Neuronal stem cell (in vitro differentiated cells): ENCODE measurements around the gene BPHL.

Experiments
- DNase-seq: peaks from one replicate; pipeline ENCODE4 v3.0.0-alpha.2; 2013; ENCODE audit warnings: low spot score
- H2AFZ ChIP-seq: one replicate; pipeline ENCODE4 v1.6.1; 2013; ENCODE audit warnings: mild to moderate bottlenecking, low read length, inconsistent platforms
- H2AK5ac ChIP-seq: 2 replicates; pipeline ENCODE4 v1.6.1; 2013; ENCODE audit warnings: low read depth, mild to moderate bottlenecking, inconsistent platforms, low read length, moderate library complexity, mixed read lengths
- H2BK120ac ChIP-seq: 2 replicates; pipeline ENCODE4 v1.6.1; 2013; ENCODE audit warnings: low read depth, mild to moderate bottlenecking, inconsistent platforms, low read length, moderate library complexity, mixed read lengths
- H2BK12ac ChIP-seq: one replicate; pipeline ENCODE4 v1.6.1; 2013; ENCODE audit warnings: low read length, inconsistent platforms
- H2BK15ac ChIP-seq: 2 replicates; pipeline ENCODE4 v1.6.1; 2013; ENCODE audit warnings: mild to moderate bottlenecking, low read length, inconsistent platforms, mixed read lengths
- H2BK5ac ChIP-seq: one replicate; pipeline ENCODE4 v1.6.1; 2013; ENCODE audit warnings: inconsistent platforms, mild to moderate bottlenecking, low read length, moderate library complexity
- H3K14ac ChIP-seq: one replicate; pipeline ENCODE4 v1.6.1; 2013; ENCODE audit warnings: low read length, inconsistent platforms
- H3K18ac ChIP-seq: 2 replicates; pipeline ENCODE4 v1.6.1; 2013; ENCODE audit warnings: low read length, inconsistent platforms
- H3K23ac ChIP-seq: 2 replicates; pipeline ENCODE4 v1.6.1; 2013; ENCODE audit warnings: low read depth, mild to moderate bottlenecking, mixed read lengths, low read length, inconsistent platforms; ENCODE audit not compliant: poor library complexity
- H3K27ac ChIP-seq: replicated peaks from 3 replicates; pipeline ENCODE4 v1.5.1; 2013; ENCODE audit warnings: low read length, inconsistent platforms
- H3K27me3 ChIP-seq, 3 experiments: 2 replicates each; pipeline ENCODE4 v1.6.1; 2013; ENCODE audit warnings: low read length in 3 of 3, mild to moderate bottlenecking in 2 of 3, inconsistent platforms in 1 of 3, low read depth in 1 of 3, mixed read lengths in 1 of 3, moderate library complexity in 1 of 3; ENCODE audit not compliant: control insufficient read depth in 3 of 3, insufficient read depth in 3 of 3
- H3K36me3 ChIP-seq, 2 donors: replicated peaks in 1 of 2; 2 replicates each; pipeline ENCODE4 v1.6.1; 2013; ENCODE audit warnings: low read length in 2 of 2; ENCODE audit not compliant: control insufficient read depth in 2 of 2, insufficient read depth in 2 of 2
- H3K4ac ChIP-seq: 2 replicates; pipeline ENCODE4 v1.6.1; 2013; ENCODE audit warnings: inconsistent platforms, mild to moderate bottlenecking, low read length, moderate library complexity
- H3K4me1 ChIP-seq, 2 donors: 1 replicate in 1 of 2; 2 replicates in 1 of 2; pipeline ENCODE4 v1.6.1; 2013; ENCODE audit warnings: low read length in 2 of 2, low read depth in 1 of 2; ENCODE audit not compliant: control insufficient read depth in 2 of 2, insufficient read depth in 1 of 2
- H3K4me2 ChIP-seq: one replicate; pipeline ENCODE4 v1.6.1; 2013; ENCODE audit warnings: mild to moderate bottlenecking, low read length, inconsistent platforms; ENCODE audit not compliant: insufficient read depth, poor library complexity, severe bottlenecking
- H3K4me3 ChIP-seq, 2 donors: 2 replicates each; pipeline ENCODE4 v1.5.1; 2013; ENCODE audit warnings: low read length in 2 of 2, mild to moderate bottlenecking in 2 of 2, inconsistent platforms in 1 of 2, moderate library complexity in 1 of 2
- H3K79me1 ChIP-seq: one replicate; pipeline ENCODE4 v1.6.1; 2013; ENCODE audit warnings: low read depth, mild to moderate bottlenecking, inconsistent platforms, low read length, moderate library complexity
- H3K9ac ChIP-seq: one replicate; pipeline ENCODE4 v1.6.1; 2013; ENCODE audit warnings: mild to moderate bottlenecking, low read depth, low read length, inconsistent platforms; ENCODE audit not compliant: poor library complexity
- H3K9me3 ChIP-seq, 2 donors: replicated peaks in 1 of 2; 2 replicates each; pipeline versions ENCODE3 to v1.6.1; 2013; ENCODE audit warnings: low read length in 2 of 2, mild to moderate bottlenecking in 2 of 2, inconsistent platforms in 1 of 2, low read depth in 1 of 2, mixed read lengths in 1 of 2, moderate library complexity in 1 of 2; ENCODE audit not compliant: control insufficient read depth in 2 of 2, insufficient read depth in 1 of 2
- H4K8ac ChIP-seq: one replicate; pipeline ENCODE4 v1.6.1; 2013; ENCODE audit warnings: low read depth, mild to moderate bottlenecking, inconsistent platforms, low read length, moderate library complexity
- H4K91ac ChIP-seq: one replicate; pipeline ENCODE4 v1.6.1; 2013; ENCODE audit warnings: low read length, low read depth, mild to moderate bottlenecking, inconsistent platforms; ENCODE audit not compliant: poor library complexity
- WGBS, 2 donors: extraction: QIAGEN DNeasy Blood & Tissue Kit; methylation state at CpG; one replicate each; pipeline ENCODE4 v1.1.7; 2013; ENCODE audit warnings: missing lambda C conversion rate in 2 of 2, mixed read lengths in 1 of 2; ENCODE audit not compliant: insufficient read length in 2 of 2, insufficient replicate concordance in 1 of 2; ENCODE audit errors: extremely low coverage in 2 of 2; 5-methylcytosine and 5-hydroxymethylcytosine counted together

BPHL gene

GRCh38 chr6:3133515-3133914 is 15.0 kb downstream of the BPHL start:
- H2AFZ ChIP-seq: no peak overlapping the region
- H4K8ac ChIP-seq: no peak overlapping the region
- DNase-seq: no peak
- H3K27ac ChIP-seq: no peak overlapping the region
- H3K4me3 ChIP-seq: no peak overlapping the region
- no peaks in the 10 kb centered on the region for H3K9me3 ChIP-seq
- no peak overlapping the region for H2BK12ac ChIP-seq
- no CpG with 5 or more reads among the region's 9 CpGs for WGBS, 2 donors
- no peak overlapping the region for H3K14ac ChIP-seq
- no peak overlapping the region for H2BK15ac ChIP-seq
- peaks cover 2% of the 10 kb centered on the region for H3K79me1 ChIP-seq
- H3K36me3 ChIP-seq: peaks cover 51 to 99% of the 10 kb centered on the region in 2 donors
- H3K9ac ChIP-seq: no peak overlapping the region
- no peaks in the 10 kb centered on the region for H3K27me3 ChIP-seq
- no peak overlapping the region for H2BK5ac ChIP-seq
- H2BK120ac ChIP-seq: no peak overlapping the region
- H3K4me2 ChIP-seq: no peak overlapping the region
- no peak overlapping the region for H3K18ac ChIP-seq
- H4K91ac ChIP-seq: no peak overlapping the region
- H3K23ac ChIP-seq: no peak overlapping the region
- no peaks in the 10 kb centered on the region for H3K4me1 ChIP-seq
- H3K4ac ChIP-seq: no peak overlapping the region
- no peak overlapping the region for H2AK5ac ChIP-seq

GRCh38 chr6:3135668-3136291 is 17.3 kb downstream of the BPHL start:
- H3K9me3 ChIP-seq: no peaks in the 10 kb centered on the region
- no peak overlapping the region for H3K9ac ChIP-seq
- no peak overlapping the region for H2BK15ac ChIP-seq
- no peak overlapping the region for H2BK5ac ChIP-seq
- no peak overlapping the region for H4K91ac ChIP-seq
- no peaks in the 10 kb centered on the region for H3K4me1 ChIP-seq
- peaks cover 49 to 99% of the 10 kb centered on the region in 2 donors for H3K36me3 ChIP-seq
- DNase-seq: no peak
- no peak overlapping the region for H2BK12ac ChIP-seq
- no peak overlapping the region for H3K14ac ChIP-seq
- H3K4me3 ChIP-seq: no peak overlapping the region
- H2BK120ac ChIP-seq: no peak overlapping the region
- no peak overlapping the region for H3K23ac ChIP-seq
- peaks cover 2% of the 10 kb centered on the region for H3K79me1 ChIP-seq
- no peak overlapping the region for H2AK5ac ChIP-seq
- no peak overlapping the region for H3K18ac ChIP-seq
- no peak overlapping the region for H4K8ac ChIP-seq
- H2AFZ ChIP-seq: no peak overlapping the region
- no peak overlapping the region for H3K27ac ChIP-seq
- no peaks in the 10 kb centered on the region for H3K27me3 ChIP-seq
- H3K4me2 ChIP-seq: no peak overlapping the region
- H3K4ac ChIP-seq: no peak overlapping the region
- WGBS, 2 donors: no CpG with 5 or more reads among the region's 13 CpGs

- Histone ChIP-seq H2BK5ac (no peak overlapping the region), H4K91ac (no peak overlapping the region), H3K4me3 (no peak overlapping the region), H3K4me2 (no peak overlapping the region), H3K23ac (no peak overlapping the region), H3K4ac (no peak overlapping the region), H2AK5ac (no peak overlapping the region), H3K9me3 (no peaks in the 10 kb centered on the region), H3K14ac (no peak overlapping the region), H2BK12ac (no peak overlapping the region), H3K36me3 (peaks cover 46 to 98% of the 10 kb centered on the region in 2 donors), H3K4me1 (no peaks in the 10 kb centered on the region), H3K18ac (no peak overlapping the region), H2BK15ac (no peak overlapping the region), H2BK120ac (no peak overlapping the region), H4K8ac (no peak overlapping the region), H2AFZ (no peak overlapping the region), H3K27ac (no peak overlapping the region), H3K9ac (no peak overlapping the region), H3K27me3 (no peaks in the 10 kb centered on the region), H3K79me1 (peaks cover 2% of the 10 kb centered on the region)
- WGBS, 2 donors: no CpG with 5 or more reads among the region's 8 CpGs
- DNase-seq: no peak
These were observed 17.9 kb downstream of the BPHL start for GRCh38 chr6:3136292-3137011.

- Histone ChIP-seq H3K27ac (no peak overlapping the region), H3K18ac (no peak overlapping the region), H3K23ac (no peak overlapping the region), H3K36me3 (peaks cover 40 to 97% of the 10 kb centered on the region in 2 donors), H3K14ac (no peak overlapping the region), H4K8ac (no peak overlapping the region), H3K4me2 (no peak overlapping the region), H2AK5ac (no peak overlapping the region), H3K4me1 (no peaks in the 10 kb centered on the region), H4K91ac (no peak overlapping the region), H3K27me3 (no peaks in the 10 kb centered on the region), H2BK12ac (no peak overlapping the region), H2BK5ac (no peak overlapping the region), H2AFZ (no peak overlapping the region), H3K9me3 (no peaks in the 10 kb centered on the region), H2BK120ac (no peak overlapping the region), H2BK15ac (no peak overlapping the region), H3K79me1 (no peaks in the 10 kb centered on the region), H3K4ac (no peak overlapping the region), H3K9ac (no peak overlapping the region), H3K4me3 (peak overlapping the region in 1 of 2 donors; percentile 51)
- no peak for DNase-seq
- no CpG with 5 or more reads among the region's 12 CpGs for WGBS, 2 donors
These were observed 18.7 kb downstream of the BPHL start for GRCh38 chr6:3137057-3137777.
